ENCODE data around the gene STX4.

The STX4 gene

DNA sequence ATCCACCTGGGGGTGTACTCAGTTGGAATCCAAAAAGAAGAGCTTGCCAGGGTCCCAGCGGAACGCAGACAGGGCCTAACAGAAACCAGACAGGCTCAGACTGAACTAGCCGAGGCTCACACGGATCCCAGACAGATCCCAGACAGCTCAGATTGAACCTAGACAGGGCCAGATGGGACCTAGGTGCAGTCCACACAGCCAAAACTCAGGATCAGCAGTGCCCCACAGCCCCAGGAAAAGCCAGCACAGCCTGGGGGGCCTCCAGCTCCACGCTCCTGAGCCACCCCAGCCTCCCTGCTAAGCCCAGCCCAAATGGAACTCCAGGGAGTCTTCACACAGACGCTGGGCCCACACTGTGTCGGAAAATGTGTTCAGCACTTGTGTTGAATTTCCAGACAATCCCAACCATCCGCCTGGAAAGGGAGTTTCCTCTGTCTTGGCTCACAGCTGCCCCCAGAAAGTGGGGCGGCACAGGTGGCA lies 30.5 kb upstream of the STX4 start:
- TF ChIP-seq, protein P1, sequence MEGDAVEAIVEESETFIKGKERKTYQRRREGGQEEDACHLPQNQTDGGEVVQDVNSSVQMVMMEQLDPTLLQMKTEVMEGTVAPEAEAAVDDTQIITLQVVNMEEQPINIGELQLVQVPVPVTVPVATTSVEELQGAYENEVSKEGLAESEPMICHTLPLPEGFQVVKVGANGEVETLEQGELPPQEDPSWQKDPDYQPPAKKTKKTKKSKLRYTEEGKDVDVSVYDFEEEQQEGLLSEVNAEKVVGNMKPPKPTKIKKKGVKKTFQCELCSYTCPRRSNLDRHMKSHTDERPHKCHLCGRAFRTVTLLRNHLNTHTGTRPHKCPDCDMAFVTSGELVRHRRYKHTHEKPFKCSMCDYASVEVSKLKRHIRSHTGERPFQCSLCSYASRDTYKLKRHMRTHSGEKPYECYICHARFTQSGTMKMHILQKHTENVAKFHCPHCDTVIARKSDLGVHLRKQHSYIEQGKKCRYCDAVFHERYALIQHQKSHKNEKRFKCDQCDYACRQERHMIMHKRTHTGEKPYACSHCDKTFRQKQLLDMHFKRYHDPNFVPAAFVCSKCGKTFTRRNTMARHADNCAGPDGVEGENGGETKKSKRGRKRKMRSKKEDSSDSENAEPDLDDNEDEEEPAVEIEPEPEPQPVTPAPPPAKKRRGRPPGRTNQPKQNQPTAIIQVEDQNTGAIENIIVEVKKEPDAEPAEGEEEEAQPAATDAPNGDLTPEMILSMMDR (IDR thresholded peaks at IDR 0.05) = no peak

DNA sequence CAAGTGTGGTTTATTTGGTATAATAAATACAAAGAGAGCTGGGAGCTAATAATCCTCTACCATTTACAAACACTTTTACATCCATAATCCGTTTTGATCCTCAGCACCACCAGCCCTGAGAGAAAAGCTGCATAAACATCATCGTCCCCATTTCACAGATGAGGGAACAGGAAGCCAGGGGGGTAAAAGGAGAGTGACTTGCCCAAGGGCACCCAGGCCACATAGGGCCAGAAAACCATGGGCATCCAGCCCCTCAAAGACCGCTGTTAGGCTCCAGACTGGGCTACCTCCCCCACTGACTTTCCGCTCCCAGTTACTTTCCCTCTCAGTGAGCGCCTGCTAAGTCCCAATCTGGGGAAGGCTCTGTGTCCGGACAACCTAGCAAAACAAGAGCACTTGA lies 29.6 kb upstream of the STX4 start:
- TF ChIP-seq, protein P1 (IDR thresholded peaks at IDR 0.05) = no peak

DNA sequence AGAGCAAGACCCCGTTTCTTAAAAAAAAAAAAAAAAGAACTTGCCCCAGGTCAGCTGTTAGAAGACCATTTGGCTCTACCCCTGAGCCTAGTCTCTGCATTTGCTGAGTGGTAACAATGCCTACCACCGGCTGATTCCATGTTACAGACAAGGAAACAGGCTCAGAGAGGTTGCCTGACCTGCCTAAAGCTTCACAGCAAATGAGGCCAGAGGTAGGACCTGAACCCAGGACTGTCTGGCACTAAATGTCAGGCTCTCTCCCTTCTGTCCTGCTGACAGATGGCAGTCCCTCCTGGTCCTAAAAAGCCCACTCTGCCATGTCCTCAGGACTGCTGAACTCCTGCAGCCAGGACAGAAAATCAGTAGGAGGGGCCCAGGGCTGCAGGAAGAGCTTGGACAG lies 28.7 kb upstream of the STX4 start:
- TF ChIP-seq, protein P1 (IDR thresholded peaks at IDR 0.05) = no peak

DNA sequence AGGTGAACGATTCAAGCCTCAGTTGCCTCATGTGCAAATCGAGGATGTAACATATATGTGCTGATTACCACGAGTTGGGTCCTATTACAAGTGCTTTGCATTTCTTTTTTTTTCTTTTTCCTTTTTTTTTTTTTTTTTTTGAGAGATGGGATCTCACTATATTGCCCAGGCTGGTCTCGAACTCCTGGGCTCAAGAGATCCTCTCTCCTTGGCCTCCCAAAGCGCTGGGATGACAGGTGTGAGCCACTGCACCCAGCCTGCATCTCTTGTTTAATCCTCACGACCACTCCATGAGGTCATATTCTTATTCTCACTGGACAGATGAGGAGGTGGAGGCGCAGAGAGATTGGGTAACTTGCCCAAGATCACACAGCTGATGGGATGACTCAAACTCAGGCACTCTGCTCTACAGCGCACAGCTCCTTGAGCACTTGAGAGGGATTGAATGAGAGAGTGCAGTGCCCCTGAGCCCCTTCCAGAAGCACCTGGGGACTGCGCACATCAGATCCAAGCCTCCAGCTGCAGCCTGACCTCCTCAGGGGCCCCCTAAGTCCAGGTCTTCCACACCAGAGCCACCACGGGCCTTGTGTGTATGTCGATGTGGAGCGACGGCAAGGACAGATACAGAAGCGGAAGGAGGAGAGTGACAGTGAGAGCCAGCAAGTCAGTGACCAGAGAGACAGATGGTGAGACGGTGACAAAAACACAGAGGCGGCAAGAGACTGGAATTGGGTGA lies 27.8 kb upstream of the STX4 start:
- TF ChIP-seq, protein P1 (IDR thresholded peaks at IDR 0.05) = no peak

DNA sequence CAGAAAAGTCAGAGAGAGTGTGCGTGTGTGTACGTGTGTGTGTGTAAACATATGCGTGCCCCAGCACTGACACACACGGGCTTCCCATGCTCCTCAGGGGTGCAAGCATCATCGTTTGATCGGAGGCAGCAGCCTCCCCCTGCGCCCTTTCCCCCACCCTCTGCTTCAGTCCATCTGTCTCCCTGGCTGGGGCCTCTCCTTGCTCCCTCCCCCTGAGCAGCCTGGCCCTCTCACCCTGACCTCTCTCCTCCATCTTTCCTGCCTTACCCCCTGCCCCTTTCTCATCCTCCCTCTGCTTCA lies 27.3 kb upstream of the STX4 start:
- TF ChIP-seq, protein P1 (IDR thresholded peaks at IDR 0.05) = no peak

DNA sequence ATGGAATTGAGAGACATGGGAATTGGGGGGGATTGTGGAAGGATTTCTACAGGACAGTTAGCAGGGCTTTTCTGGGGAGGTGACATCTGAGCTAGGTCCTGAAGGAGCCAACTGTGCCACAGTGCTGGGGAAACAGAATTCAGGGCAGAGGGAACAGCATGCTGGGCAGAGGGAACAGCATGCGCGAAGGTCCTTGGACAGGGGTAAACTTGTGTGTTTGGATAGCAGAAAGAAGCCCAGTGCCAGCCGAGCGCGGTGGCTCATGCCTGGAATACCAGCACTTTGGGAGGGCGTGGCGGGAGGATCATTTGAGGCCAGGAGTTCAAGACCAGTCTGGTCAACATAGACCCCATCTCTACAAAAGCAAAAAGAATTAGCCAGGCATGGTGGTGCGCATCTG lies 26.8 kb upstream of the STX4 start:
- TF ChIP-seq, protein P1 (IDR thresholded peaks at IDR 0.05) = no peak

DNA sequence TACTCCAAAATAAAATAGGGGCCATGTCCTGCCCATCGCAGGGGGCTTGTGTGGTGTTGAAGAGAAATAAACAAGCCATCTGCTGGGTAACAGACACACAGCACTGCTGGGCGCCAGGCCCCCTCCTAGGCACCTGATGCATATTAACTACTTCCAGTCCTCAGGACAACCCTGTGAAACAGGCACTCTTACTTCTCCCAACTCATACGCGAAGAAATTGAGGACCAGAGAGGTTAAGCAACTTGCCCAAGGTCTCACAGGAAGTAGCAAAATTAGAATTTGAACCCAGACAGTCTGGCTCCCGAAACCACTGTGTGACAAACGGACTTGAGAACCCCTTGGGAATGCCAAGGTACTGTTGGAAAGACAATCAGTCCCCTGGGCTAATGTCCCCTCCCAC lies 25.7 kb upstream of the STX4 start:
- TF ChIP-seq, protein P1 (IDR thresholded peaks at IDR 0.05) = no peak

DNA sequence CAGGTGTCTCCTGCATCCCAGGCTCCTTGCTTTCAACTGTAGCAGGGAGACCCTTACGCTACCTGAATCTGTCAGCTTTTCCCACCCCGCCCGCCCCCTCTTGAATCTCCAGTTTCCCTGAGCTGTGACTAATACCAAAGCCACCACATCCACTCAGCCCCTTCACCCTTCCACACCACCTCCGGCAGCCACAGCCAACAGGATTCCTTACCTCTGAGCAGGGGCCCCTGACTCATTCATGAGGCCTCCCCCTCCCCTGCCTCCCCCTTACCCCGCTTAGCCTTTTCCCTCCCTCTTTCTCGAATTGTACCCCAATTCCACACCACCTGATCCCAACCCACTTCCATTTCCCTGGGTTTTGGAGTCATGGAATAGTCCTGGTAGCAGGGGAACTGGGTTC lies 25.2 kb upstream of the STX4 start:
- TF ChIP-seq, protein P1 (IDR thresholded peaks at IDR 0.05) = no peak
